Testis (tissue), 2 donors: ENCODE measurements around the gene CYB5A.

ENCODE experiments used
- CTCF ChIP-seq, 3 experiments: fragments of 450-650 bp in 2 of 3; fragments of 200-600 bp in 1 of 3; sonication (generic) in 1 of 3; IDR thresholded peaks; one replicate each; pipeline ENCODE4 v1.5.1; 2016 to 2019; ENCODE audit warnings: antibody characterized with exemption in 3 of 3, mild to moderate bottlenecking in 2 of 3, moderate library complexity in 1 of 3
- POLR2A ChIP-seq: fragments of 450-650 bp; IDR thresholded peaks from one replicate; pipeline ENCODE4 v1.6.1; 2017; ENCODE audit warnings: antibody characterized with exemption, mild to moderate bottlenecking, moderate library complexity

DNA sequence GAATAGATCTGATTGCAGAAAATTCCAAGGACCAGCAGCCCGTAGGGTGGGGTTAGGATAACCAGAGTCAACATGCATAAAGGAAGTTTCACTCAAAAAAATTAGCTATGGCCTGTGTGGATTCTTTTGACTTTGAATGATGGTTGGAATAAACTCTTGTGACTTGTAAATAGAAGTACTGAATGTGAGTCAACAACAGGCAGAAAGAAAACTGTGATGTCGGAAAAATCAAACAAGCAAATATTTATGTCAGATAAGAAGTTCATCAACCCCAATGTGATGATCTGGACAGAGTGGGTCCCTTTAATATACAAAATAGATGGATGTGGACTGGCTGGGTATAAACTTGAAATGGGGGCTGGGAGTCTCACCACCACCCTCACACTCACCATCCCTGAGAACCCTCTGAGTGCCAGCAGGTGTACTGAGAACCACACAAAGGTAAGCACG is 75.1 kb downstream of the CYB5A start:
- TF ChIP-seq POLR2A (no peak), CTCF (IDR thresholded peaks at IDR 0.05) (no peak)
